ENCODE results near the gene IP6K2. TPM values are rescaled to one million over a fixed set of nuclear protein-coding genes. Genes with fewer than 3 reads are reported as not detected.
"Not testable (repeated sequence)": the region's sequence is repeated elsewhere in the genome, so short reads cannot be mapped to it uniquely, and the experiment has no call there.

The IP6K2 gene
- polyA plus RNA-seq, 12 donors: 64.8 to 144 (median 77.8) TPM; not detected in 1

DNA sequence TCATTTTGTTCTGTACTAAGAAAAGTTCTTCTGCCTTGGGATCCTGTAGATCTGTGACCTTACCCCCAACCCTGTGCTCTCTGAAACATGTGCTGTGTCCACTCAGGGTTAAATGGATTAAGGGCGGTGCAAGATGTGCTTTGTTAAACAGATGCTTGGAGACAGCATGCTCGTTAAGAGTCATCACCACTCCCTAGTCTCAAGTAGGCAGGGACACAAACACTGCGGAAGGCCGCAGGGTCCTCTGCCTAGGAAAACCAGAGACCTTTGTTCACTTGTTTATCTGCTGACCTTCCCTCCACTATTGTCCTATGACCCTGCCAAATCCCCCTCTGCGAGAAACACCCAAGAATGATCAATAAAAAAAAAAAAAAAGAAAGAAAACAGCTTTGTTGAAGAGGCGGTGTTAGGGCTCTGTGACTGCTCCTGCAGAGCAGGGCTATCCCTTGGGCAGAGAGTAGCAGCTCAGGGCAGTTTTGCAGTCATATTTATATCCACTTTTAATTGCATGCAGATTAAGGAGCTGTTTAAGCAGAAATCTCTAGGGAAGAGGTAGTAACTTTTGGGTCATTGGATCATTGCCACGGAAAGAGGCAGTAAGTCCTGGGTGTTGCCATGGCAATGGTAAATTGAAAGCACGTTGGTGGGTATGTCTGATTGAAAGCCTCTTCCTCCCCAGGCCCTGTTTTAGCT lies 18.2 kb upstream of the IP6K2 start:
- DNase-seq: not testable (repeated sequence)

DNA sequence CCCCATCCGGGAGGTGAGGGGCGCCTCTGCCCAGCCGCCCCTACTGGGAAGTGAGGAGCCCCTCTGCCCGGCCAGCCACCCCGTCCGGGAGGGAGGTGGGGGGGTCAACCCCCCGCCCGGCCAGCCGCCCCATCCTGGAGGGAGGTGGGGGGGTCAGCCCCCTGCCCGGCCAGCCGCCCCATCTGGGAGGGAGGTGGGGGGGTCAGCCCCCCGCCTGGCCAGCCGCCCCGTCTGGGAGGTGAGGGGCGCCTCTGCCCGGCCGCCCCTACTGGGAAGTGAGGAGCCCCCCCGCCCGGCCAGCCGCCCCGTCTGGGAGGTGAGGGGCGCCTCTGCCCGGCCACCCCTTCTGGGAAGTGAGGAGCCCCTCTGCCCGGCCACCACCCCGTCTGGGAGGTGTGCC lies 17.5 kb upstream of the IP6K2 start:
- DNase-seq: not testable (repeated sequence)

DNA sequence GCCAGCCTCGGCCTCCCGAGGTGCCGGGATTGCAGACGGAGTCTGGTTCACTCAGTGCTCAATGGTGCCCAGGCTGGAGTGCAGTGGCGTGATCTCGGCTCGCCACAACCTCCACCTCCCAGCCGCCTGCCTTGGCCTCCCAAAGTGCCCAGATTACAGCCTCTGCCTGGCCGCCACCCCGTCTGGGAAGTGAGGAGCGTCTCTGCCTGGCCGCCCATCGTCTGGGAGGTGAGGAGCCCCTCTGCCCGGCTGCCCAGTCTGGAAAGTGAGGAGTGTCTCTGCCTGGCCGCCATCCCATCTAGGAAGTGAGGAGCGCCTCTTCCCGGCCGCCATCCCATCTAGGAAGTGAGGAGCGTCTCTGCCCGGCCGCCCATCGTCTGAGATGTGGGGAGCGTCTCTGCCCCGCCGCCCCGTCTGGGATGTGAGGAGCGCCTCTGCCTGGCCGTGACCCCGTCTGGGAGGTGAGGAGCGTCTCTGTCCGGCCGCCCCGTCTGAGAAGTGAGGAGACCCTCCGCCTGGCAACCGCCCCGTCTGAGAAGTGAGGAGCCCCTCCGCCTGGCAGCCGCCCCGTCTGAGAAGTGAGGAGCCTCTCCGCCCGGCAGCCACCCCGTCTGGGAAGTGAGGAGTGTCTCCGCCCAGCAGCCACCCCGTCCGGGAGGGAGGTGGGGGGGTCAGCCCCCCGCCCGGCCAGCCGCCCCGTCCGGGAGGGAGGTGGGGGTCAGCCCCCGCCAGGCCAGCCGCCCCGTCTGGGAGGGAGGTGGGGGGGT lies 16.9 kb upstream of the IP6K2 start:
- DNase-seq: not testable (repeated sequence)

DNA sequence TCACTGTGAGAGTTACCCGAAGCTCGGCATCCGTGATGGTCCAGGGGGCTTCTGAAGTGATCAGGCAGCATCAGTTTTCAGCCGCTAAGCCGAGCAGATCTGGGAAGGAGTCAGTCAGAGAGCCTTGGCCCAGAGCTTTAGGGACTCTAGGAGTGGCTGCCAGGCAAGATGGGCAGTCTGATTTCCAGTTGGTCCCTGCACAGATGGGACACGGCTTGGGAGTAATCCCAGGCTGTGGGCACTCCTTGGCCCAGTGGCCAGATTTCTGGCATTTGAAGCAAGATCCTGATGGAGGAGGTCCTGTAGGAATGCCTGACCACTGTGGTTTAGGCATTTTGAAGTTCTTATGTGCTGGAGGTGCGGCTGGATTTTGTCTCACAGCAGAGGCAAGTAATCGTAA lies 10.5 kb upstream of the IP6K2 start:
- no peak for DNase-seq

DNA sequence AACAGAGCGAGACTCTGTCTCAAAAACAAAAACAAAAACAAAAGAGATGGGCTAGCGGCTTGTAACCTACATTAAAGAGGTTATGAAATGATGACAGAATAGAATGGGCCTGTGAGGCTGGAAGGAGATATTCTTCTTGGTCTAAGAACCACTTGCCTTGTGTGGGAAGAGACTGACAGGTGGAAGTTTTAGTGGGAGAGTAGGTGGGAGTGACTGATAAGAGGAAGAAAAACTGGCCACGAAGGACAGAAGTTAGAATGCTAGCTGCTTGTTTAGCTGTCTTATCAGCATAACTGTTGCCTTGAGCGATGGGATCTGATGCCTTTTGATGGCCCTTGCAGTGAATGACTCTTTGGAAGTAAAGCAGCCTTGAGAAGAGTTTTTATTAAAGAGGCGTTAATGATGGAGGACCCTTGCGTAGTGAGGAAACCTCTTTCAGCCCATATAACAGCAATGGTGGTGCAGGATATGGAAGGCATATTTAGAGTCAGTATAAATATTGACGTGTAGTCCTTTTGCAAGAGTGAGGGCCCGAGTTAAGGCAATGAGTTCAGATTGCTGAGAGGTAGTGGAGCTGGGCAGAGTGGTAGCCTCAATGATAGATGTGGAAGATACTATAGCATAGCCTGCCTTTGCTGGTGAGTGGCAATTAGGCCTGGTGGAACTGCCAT lies 8.3 kb upstream of the IP6K2 start:
- DNase-seq: not testable (repeated sequence)

DNA sequence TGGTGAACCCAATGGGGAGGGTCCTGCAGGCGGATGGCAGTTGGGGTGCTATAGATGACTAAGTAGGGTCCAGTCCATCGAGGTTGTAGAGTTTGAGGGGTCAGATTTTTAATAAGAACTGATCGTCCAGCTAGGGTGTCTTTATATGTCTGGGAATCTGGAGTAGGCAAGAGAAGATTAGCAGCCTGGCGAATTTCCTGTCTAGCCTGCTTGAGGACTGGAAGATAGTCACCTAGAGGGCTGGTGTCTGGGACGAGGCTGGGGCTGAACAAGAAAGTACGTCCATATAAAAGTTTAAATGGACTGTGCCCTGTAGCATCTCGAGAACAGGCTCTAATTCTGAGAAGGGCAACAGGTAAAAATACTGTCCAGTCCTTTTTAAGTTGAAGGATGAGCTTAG lies 6.7 kb upstream of the IP6K2 start:
- no peak for DNase-seq

DNA sequence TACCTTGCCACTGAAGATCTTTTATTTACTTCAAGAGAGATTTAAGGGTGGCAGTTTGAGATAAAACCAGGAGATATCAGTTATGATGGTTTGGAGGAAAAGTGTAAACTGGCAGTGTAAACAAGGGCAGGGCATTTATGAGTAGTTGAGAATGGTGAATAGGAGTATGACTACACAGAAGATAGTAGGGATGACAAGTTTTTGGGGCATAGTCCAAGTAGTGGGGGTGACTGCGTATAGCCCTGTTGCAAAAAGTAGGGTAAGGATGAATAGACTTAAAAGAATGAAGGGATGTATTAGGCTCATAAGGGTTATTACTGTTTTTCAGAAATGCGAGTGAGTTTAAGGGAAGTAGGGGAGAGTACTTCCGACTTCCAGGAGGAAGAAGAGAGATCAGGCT lies 6.3 kb upstream of the IP6K2 start:
- DNase-seq: not testable (repeated sequence)

DNA sequence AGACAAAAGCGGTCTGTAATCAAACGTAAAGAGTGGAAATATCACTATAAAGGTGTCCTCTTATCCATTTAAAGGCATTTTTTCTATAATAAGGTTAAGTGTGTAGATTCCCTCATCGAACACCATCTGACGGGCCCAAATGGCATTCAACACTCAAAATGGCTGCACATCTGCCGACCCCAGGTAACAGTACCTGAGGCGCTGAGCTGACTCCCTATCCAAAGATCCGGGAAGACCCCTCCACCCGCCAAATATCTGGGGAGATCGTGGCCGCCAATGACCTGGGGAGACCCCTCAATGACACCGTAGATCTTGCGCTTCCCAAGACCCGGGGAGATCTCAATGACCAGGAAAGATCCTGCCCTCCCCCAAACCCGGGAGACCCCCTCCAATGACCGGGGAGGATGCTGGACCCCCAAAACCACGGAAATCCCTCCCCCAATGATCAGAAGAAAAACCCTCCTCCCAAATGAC lies 476 bp downstream of the IP6K2 start:
- peak; percentile 57 for DNase-seq

DNA sequence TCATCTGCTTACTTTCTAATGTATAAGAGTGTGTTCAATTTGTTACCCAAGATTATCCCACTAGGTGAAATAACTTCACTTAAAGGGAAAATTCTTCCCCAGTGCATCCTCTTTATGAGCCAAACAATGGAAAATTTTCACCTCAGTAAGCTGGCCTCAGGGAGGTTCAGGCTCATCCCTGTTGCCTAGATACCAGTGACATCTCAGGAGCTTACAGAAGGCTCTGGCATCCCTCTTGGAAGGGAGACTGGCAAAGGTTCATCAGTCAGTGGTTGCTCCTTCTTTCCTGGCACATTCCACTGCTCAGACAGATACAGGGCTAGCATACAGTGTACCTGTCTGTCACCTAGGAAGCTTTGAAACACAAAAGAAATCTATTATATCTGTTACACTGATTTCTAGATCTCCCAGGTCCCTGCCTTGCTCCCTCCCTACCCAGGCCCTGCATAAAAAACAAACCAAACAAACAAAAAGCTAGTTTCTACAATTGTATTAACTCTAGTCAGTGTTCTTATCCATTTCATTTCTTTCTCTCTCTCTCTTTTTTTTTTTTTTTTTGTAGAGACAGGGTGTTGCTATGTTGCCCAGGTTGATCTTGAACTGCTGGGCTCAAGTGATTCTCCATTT lies 1.7 kb downstream of the IP6K2 start:
- DNase-seq: no peak

DNA sequence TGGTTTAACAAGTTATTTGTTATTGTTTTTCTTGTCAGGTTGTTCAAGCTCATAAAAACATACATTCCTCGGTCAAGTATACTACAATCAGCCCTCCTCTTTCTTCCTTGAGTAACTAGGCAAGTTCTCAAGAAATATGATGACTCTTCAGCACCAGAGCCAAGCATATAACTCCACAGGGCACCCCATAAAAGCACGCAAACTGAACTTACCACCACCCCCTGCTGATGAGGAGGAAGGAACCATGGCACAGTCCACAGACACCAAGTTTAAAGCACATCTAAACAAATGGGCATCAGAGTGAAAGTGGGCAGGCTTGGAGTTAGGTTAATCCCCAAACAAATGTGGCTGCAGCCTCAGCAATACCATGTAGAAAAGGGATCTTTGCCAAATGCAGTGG lies 5.3 kb downstream of the IP6K2 start:
- DNase-seq: no peak

DNA sequence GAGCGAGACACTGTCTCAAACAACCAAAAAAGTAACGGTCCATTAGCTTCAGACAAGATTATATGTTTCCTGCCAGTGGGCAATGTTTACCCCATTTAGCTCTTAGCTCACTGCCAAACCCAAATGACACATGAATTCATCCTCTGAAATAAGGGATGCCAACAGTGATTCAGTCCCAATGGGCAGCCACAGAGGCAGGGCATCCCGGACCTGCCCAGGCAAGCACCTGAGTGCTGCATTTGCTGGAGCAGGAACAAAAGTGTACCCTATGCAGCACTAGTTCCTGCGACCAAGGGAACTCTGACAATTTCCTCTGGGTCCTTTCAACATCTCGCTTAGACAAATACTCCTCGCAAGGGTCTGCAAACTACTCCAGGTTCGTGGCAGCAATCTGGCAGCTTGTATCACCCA lies 8.0 kb downstream of the IP6K2 start:
- DNase-seq: no peak

DNA sequence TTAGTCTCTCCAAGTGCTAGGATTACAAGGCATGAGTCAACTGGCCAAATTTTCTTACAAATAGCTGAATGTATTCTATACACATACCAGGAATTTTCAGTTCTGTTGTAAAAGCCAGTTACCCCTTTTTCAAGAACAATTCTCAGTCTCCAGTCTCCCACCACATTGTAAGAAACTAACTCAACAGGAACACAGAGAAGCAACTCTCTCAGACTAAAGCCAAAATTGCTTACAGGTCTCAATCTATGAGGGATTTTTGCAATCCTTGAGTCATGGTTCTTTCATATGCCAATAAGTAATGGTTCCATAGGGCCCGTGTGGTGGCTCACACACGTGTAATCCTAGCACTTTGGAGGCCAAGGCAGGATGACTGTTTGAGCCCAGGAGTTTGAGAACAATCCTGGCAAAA lies 8.5 kb downstream of the IP6K2 start:
- DNase-seq: no peak

DNA sequence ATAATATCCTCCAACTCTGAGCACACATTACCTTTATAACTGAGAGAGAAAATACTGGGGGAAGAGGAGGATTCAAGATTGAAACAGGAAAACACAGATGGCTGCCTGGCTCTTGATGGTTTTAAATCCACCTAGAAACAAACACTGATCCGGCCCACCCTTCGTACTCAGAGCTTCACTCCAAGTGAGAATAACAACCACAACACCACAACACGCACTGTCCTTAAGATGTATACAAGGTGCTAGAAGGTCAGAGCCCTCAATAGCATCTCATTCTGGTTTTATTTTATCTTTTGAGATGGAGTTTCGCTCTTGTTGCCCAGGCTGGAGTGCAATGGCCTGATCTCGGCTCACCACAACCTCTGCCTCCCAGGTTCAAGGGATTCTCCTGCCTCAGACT lies 9.9 kb downstream of the IP6K2 start:
- no peak for DNase-seq

DNA sequence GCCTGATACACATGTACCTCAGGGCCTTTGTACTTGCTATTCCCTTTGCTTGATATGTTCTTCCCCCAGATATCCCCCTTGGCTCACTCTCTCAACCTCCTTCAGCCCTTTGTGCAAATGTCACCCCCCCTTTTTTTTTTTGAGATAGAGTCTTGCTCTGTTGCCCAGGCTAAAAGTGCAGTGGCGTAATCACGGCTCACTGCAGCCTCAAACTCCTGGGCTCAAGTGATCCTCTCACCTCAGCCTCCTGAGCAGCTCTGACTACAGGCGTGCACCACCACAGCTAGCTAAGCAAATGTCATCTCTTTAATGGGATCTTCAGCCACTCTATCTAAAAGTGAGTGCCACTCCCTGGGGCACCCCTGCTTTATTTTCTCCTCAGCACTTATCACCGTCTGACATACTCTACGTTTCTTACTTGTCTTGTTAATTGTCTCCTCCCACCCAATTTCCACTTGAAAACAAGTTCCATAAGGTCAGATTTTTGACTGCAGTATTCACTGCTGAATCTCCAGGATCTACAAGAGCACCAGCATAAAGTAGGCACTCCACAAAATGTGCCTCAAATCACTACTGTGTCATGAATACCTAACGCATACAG lies 14.6 kb downstream of the IP6K2 start:
- no peak for DNase-seq

DNA sequence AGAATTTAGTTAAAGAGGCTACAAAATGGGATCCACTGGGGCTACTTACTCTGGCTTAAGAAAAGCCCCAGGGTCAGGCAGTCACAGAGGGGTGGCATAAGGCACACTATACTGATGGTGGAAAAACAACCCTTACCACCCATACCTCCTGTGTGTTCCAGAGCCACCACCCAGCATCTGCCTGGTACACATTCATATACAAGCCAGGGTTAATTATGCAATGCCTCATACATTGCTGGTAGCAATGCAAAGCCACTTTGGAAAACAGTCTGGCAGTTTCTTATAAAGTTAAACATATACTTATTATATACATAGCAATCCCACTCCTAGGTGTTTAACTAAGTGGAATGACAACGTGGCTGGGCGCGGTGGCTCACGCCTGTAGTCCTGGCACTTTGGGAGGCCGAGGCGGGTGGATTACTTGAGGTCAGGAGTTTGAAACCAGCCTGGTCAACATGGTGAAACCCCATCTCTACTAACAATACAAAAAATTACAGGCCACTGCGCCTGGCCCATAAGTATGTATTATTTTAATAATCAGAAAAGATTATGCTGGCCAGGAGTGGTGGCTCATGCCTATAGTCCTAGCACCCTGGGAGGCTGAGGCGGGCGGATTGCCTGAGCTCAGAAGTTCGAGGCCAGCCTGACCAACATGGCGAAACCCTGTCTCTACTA lies 16.2 kb downstream of the IP6K2 start:
- DNase-seq: no peak

DNA sequence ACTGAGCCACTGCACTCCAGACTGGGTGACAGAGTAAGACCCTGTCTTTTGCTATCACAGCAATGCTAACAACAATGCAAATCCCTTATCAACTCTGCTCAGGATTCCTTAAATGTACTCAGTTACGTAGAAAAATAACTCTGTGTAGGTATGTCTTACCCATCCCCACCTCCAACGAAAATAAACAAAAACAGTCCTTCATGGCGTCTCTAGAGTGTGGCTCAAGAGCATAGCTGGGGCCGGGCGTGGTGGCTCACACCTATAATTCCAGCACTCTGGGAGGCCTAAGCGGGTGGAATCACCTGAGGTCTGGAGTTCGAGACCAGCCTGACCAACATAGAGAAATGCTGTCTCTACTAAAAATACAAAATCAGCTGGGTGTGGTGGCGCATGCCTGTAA lies 18.1 kb downstream of the IP6K2 start:
- DNase-seq: no peak

DNA sequence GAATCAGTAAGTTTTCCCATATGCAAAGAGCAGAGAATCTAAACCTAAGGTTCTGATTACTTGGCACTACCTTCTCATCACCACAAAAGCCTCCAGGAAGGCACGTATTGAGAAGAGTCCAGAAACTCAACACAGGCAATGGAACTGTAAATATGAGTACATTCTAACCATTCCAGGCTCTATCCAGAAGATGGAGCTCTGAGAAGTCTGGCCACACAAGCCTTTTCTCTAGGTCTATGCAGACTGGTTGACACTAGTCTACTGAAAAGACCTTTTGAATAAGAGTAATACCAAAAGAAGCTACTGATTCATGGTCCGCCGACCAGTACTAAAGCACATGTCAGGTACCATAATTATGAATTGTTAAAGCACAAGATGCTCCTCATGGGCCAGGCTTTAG lies 19.1 kb downstream of the IP6K2 start:
- no peak for DNase-seq

DNA sequence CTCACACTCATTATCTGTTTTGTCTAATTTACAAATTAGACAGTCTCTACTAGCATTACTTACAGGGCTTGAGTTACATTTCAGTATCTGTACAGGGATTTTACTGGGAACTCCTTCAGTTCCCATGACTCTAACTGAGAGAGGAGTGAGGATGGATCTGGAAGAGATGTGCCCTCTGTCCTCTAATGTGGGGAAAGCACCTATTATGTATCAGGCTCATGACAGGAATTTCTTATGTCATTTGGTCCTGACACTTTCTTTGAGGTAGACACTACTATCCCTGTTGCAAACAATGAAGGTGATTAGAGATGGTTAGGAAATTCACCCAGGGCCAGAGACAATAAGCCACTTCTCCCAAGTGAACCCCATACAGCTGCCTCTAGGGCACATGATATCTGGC lies 20.4 kb downstream of the IP6K2 start:
- no peak for DNase-seq

DNA sequence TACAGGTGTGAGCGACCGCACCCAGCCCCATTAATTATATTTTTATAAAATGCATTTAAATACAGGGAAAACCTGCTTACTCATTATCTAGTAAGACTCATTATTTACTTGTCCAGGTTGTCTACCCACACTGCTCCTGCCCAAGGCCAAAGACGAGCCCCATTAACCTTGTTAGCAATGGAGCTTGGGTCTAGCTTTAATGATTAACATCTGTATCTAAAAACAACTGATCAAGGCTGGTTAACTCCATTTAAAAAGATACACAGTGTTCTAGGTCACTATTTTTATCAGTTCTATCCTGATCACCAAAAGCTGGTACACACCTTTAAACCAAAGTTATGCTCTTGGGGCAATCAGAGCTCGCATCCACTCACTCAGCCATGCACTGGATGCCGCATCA lies 20.9 kb downstream of the IP6K2 start:
- DNase-seq: no peak

DNA sequence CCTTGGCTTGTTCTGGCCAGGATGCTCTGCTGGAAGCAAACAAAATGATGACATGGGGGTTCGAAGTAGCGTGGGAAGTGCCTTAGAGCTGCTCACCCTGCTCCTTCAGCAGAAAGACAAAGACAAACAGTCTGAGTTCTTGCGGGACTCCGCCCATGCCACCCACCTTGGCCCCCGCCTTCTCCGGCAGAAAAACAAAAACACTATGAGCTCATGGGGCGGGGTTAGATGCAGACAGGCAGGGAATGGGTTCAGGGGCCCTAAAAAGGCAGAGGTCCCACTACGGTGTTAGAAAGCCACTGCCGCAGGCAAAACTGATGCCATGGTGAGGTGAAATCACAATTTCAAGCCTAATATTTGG lies 21.6 kb downstream of the IP6K2 start:
- no peak for DNase-seq

DNA sequence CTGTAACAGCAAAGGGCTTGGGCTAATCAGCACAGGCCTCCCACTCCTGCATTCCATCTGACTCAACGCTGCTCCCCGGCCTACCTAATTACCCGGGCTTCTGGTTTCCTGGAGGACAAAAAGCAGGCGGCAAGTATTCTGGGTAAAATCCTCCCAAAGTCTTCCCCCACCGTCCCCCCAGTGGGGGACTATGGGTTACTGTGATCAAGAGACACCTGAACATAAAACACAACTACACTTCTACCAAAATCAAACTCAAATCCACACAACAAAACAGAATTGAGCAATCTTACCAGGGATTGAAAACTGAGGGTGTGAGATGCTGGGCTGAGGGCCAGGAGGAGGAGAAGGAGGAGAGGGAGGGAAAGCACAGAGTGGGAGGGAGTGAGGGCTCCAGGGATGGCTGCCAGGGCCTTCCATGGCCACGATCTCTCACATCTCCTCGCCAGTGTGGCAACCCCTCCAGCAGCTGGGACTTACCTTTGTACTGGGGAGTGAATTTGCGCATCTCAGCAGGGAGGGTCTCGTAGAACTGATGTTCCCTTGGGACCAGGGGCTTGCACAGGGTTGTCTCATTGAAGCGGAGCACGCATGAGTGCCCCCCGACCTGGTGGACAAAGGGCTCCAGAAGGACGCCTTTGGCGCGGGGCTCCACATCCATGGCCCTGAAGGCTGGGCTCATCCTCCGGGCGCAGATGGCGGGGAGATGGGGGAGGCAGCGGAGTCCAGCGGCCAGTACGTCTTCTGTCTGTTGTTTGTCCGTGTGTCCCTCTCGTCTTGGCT lies 22.2 kb downstream of the IP6K2 start:
- DNase-seq: no peak

Data from muscle of arm (tissue), 12 donors.